D341Med (cell line): ENCODE data around the gene NR1I2.

Experiments used
- DNase-seq: peaks from one replicate; pipeline ENCODE4 v3.0.0; 2012; ENCODE audit warnings: low spot score

NR1I2 gene

DNA sequence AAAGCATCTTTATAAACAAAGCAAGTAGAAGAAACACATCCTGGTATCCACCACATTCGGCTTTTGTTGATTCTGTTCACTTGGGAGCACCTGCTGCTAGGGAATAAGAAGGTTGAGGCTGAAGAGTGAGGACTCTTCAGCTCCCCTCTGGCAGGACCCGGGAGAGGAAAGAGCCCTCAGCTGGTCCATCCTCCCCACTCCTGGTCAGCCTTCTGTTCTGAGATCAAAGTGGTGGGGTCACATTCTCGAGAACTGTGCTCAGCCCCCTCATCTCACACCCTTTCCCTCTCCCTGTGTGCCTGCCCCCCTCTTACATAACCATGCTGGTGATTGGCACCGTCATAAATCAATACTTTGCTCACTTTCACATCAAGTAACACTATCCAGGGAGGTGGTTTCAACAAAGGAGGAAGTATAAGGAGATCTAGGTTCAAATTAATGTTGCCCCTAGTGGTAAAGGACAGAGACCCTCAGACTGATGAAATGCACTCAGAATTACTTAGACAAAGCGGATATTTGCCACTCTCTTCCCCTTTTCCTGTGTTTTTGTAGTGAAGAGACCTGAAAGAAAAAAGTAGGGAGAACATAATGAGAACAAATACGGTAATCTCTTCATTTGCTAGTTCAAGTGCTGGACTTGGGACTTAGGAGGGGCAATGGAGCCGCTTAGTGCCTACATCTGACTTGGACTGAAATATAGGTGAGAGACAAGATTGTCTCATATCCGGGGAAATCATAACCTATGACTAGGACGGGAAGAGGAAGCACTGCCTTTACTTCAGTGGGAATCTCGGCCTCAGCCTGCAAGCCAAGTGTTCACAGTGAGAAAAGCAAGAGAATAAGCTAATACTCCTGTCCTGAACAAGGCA lies at the start of gene NR1I2:
TSS of gene NR1I2 (plus strand) at position 772 of the 869 bp plus-strand sequence.
- DNase-seq, result no peak

DNA sequence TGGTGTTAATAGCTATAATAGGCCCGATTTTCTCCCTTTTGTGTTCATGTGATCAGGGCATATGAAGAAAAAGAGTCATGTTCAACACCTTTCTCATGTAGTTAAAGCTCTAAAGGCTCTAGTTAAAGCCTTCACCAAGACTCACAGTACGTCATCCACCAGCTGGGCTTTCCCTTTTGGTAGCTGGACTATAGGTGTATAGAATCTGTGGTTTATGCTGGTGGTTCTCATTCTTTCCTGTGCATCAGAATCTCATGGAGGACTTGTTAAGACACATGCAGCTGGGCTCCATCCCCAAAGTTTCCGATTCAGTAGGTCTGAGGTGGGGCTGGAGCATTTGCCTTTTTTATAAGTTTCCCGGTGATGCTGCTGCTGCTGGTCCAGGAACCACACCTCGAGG lies 48.1 kb upstream of the NR1I2 start:
- no peak for DNase-seq

DNA sequence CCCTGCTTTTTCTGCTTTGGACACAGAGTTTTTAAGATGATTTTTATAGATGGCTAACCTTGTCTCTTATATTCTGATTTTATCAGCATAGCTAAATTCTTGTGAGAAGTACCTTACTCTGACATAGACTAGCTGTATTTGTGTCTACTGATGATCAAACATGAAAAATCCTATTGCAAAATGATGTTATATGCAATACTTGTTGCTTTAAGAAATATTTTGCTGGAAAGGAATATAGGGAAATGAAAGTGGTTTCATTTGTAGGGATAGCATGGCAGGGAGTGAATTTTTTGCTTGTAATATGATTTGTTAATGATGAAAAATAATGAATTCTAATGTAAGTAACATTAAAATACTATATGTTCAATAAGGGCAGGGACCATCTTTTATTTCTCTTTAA lies 43.2 kb upstream of the NR1I2 start:
- DNase-seq, result no peak

DNA sequence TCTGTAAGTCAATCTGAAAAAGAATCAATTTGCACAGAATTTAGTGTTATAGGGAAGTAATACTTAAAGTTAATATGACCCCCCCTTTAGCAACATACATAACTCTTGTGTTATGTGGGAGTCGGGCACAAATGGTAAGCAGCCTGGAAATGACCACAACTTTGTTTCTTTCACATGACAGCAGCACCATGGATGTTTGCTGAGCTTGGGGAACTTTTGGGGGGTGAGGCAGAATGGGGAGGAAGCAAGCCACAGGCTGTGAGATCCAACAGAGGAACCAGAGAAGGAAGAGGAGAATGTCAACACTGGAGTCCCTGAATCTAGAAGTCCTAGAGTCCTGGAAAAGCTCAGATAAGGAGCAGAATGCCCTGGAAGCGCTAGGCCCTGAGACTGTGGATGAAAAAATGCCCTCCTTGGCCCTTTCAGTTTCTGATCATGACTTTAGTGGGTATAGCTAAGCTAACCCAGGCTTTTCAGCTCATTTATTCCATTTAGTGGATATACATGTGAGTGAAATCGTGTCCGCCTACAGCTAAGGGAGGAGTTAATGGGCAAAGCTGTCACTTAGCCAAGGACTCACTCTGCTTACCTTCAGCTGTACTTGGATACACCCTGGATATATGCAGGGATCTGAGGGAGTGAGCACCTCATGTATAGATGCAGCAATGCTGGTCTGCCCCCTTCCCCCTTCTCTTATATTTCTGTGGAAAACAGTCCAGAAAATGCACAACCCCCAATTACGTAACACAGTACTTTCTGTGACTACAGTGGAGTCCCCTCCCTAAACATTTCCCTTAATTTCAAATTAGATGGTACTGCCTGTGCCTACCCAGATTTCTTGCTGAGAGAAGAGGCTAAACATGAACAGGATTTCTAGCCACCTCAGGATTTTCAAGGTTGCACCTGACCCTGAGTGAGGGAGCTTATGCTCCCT lies 40.0 kb upstream of the NR1I2 start:
- DNase-seq, result no peak

DNA sequence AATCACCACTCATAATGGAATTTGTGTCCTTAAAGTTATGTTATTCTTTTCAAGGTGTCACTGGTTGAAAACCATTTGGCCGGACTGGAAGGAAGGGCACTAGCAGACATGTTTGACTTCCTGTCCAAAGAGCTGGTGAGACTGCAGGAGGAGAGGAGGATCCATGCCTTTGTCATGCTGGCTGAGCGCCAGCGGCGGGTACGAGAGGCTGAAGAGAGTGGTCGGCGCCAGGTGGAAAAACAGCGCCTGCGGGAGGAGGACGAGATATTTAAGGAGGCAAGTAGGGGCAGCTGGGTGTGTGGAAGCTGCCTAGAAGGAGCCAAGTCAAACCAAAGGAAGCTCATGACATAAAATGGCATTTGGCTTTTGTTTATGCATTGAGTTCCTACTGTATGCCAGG lies 38.0 kb upstream of the NR1I2 start:
- DNase-seq, result no peak

DNA sequence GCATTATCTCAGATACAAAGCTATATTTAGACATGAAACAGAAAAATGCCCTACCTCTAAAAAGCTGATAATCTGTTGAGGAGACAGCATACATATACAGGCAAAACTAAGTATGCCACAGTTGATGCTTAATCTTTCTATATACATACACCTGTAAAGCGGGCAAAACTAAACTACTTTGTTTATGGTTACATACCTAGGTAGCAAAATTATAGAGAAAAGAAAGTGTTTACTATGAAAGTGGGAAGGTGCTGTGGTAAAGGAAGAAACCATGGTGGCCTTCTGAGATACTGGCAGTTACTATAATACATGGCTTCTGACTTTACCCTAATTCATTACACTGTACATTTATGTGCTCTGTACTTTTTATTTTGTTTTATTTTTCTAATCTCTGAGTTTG lies 36.0 kb upstream of the NR1I2 start:
- DNase-seq, result no peak

DNA sequence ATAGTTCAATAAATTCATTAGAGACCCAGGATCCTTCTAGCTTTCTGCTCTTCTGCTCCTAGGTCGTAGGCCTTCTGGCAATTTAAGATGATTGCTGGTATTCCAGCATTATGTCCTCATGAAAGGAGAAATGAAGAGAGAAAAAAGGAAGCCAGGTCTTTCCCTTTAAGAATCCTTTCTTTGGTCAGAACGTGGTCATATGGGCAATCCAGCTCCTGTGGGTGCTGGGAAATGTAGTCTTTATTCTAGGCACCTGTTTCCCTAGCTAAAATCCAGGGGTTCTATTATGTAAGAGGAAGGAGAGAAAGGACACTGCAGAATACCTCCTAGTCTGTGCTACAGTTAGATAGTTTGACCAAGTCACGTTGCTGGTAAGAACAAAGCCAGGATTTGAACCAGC lies 35.5 kb upstream of the NR1I2 start:
- DNase-seq, result no peak

DNA sequence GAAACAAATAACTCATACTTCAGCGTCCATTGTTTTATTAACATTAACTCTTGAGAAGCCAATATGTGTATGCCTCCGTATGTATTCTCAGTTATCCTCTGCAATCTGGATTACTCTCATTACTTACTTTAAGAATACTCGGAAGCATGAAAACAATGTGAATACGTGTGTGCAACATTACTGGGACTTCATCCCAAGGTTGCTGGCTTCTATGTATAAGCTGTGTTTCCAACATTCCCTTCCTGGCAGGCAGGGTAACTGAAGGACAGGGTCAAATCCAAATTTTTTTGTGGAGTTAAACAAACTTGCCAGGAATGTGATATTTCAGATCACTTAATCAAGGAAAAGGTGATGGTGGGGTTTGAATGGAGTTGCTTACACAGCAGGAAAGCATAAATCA lies 34.5 kb upstream of the NR1I2 start:
- DNase-seq, result no peak

DNA sequence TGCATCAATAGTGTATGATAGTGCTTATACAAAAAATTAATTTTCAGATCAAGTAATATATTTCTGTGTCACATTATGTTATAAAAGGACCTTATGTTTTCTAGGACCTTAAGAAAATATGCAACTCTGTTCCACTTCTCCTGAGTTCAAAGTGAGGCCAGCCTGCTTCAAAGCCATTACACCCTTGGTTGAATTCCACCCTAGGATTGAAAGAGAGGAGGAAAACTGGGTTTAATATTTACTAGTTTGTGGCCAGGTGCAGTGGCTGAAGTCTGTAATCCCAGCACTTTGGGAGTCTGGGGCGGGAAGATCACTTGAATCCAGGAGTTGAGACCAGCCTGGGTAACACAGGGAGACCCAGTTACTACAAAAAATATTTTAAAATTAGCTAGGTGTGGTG lies 32.9 kb upstream of the NR1I2 start:
- DNase-seq, result no peak

DNA sequence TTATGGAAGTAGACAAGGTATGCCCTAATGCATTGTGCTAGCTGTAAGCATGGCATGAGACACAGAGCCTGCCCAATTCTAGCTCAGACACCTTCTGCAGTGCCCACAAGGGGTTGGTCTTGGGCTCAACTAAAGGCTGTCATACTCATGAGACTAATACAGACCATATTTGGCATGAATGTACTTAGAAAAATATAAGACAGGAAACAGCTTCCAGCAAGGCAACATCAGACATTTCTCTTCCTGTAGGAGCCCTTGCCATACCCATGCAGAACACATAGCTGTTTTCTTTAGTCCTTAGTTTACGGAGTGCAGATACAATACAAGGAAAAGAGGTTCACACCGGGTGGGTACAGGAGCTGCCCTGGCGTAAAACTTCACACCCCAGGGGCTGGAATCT lies 30.5 kb upstream of the NR1I2 start:
- no peak for DNase-seq

DNA sequence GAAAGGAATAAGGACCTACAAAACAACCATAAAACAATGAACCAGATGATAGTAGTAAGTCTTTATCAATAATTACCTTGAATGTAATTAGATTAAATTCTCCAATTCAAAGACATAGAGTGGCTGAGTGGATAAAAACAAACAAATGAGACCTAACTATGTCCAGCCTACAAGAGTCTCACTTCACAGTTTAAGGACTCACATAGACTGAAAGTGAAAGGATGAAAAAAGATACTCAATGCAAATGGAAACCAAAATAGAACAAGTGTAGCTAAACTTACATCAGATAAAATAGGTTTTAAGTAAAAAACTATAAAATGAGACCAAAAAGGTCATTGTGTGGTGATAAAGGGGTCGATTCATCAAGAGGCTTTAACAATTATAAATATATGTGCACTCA lies 21.9 kb upstream of the NR1I2 start:
- no peak for DNase-seq

DNA sequence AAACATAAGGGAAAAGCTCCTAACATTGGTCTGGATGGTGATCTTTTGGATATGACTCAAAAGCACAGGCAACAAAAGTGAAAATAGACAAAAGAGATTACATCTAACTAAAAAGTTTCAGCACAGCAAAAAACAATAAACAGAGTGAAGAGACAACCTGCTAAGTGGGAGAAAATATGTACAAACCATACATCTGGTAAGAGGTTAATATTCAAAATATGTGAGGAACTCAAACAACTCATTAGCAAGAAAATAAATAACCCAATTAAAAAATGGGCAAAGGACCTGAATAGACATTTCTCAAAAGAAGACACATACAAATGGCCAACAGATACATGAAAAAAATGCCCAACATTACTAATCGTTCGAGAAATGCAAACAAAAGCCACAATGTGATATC lies 19.0 kb upstream of the NR1I2 start:
- DNase-seq, result no peak

DNA sequence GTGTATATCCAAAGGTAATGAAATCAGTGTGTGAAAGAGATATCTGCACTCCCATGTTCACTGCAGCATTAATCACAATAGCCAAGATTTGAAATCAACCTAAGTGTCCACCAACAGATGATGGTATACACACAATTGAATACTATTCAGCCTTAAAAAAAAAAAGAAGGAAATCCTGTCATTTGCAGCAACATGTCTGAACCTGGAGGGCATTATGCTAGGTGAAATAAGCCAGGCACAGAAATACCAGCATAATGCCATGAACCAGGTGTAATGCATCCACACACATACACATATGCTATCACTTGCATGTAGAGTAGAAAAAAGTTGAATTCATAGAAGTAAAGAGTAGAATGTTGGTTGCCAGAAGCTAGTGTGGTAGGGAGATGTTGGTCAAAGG lies 18.4 kb upstream of the NR1I2 start:
- no peak for DNase-seq

DNA sequence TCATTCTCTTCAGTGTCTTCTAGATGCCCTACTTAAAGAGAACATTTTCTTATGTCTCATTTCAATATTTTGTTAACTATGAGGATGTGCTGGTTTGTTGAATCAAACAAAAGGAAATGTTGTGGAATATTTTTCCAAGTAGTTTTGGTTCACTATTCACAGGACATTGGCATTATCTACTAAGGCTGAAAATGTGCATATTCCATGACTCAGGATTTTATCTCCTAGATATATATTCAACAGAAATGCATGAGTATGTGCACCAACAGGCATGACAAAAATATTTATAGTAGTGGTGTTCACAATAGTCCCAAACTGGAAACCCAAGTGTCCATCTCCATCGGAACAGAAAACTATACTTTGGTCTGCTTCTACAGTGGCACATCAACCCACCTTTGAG lies 16.7 kb upstream of the NR1I2 start:
- no peak for DNase-seq

DNA sequence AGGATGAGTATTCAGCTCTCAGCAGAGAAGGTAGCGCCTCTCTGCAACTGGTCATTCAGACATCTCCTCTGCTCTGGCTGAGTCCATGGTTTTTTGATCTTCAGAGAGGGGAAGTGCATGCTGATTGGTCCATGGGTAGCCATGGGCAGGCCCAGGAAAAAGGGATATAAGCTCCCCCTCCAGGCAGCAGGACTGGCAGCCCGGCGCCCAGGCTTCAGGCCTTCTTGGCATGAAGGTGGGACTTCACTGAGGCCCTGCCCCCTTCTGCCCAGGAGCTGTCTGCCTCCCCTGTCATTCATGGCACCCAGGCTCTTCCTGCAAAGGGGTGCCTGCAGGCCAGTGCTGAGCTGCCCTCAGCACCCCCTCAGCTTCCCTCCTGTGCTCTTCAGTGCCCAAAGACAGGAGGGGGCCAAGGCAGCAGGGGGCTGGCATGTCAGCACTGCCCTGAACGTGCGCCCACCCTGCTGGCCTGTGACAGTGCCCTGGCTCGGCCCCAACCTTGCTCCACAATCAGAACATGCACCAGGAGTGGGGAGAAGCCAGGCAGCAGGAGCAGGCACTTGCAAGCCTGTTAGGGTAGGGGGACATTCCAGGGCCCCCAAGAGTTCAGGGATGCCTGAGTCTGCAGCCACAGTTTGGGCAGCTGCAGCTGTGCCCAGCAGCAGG lies 13.8 kb upstream of the NR1I2 start:
- no peak for DNase-seq

DNA sequence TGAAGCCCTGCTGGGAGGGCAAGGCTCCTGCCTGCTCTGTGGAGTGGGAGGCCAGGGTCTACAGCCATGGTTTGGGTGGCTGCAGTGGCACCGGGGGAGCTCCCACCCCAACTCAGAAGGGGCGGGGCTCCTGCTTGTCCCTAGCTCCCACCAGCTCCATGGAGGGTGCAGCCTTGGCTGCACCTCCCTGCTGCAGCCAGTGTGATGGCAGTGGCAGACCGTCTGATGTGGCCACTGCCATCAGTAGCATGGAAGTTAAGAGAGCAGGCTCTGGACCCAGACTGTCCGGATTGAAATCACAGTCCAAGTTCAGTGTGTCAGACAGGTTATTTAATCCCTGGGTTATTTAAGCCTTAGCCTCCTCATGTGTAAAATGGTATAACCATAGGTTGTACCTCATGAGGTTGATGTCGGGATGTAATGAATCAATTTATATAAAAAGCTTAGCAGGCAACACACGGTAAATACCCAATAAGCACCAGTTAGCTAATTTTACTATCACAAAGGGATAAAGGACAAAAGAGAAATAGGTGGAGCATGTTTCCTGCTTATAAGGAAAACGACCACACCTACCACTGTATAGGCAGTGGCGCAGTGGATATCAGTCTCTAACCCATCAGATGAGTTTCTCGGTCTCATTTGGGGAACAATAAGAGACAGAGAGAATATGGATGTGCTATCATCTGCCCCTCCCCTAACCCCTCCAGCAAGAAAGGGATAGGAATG lies 13.1 kb upstream of the NR1I2 start:
- no peak for DNase-seq

DNA sequence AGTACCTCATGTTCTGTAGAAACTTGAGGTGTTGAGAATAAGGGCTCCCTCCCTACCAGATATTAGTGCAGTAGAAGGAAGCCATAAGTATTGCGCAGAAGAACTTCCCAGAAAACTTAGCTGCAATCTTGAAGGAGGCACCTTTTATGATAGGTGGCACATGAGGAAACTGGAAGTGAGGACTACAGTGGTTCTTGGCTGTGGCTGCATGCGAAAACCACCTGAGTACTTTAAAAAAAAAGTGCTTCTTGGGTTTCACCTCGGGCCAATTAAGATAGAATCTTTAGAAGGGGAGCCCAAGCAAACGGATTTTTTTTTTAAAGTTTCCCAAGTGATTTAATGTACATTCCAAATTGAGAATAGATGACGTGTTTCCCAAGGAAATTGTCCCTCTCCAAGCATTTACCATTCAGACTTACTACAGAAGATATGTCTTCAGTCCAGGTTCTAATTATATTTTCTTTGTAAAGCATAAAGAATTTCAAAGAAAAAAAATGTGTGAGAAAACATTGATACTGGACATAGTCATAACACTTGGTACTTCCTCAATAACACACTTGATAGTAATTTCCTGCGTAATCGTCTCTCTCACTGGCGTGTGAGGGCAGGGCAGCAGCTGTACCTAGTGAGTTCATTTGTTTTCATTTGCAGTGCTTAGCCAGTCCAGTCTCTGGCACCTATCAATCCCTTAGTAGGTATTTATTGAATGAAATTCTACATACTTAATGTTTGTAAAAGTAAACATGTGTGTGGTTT lies 12.3 kb upstream of the NR1I2 start:
- DNase-seq, result no peak

DNA sequence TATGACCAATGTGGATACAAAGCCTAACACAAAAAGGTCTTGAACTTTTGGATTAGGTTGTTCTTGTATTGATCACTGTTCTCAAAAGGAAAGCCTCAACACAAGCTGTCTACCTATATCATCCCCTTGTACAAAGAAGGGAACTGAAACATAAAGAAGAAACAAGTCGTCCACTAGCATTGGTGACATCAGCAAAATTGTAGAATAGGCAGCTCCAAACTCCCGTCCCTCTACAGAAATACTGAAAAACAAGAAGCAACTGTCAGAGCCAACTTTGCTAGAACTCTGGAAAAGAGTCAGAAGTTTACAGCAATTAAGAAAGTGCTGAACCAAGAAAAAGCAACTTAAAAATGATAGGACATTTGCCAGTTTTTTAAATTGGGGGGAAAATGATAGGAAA lies 7.5 kb upstream of the NR1I2 start:
- DNase-seq, result no peak

DNA sequence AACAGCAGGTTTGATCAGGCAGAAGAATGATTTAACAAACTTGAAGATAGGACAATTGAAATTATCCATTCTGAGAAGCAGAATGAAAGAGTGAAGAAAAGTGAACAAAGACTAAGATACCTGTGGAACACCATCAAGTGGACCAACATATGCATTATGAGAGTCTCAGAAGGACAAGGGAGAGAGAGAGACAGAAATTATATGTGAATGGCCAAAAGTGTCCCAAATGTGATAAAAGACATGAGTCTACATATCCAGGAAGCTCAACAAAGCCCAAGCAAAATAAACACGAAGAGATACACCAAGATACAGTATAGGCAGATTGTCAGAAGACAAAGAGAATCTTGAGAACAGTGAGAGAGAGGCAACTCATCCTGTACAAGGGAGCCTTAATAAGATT lies 5.6 kb upstream of the NR1I2 start:
- no peak for DNase-seq

DNA sequence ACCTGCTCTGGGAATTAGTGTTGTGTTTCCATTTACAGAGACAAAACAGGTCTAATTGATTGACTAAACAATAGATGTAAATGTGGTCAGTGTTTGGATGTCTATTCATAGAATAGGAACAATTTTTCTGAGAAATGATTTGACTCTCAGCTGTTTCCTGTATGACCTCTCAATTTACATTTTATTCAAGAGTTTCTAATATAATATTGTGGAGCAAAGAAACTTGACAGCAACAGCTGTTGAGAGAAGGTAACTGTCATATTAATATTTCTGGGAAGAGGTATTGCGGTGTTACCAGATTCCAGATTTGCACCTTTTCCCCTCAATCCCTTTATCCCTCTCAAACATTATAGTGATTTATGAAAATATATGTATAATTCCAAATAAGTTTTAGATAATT lies 3.7 kb upstream of the NR1I2 start:
- DNase-seq, result no peak

DNA sequence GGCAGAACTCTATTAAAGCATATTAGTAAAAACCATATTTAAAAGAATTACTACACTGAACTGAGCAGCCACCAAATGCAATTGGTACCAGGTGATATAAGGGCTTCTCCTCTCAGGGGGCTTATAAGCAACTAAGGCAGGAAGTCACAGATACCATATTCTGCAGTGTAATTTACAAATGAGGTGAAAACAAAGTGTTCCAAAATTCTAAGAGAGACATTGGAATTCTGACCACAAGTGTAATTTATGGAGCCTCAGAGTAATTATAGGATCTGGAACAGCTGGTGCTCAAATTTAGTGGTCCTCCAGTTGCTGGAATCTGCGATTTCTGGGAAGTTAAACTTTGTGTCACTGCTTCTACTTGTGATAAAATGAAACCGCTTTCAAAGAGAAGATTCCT lies 3.1 kb upstream of the NR1I2 start:
- no peak for DNase-seq
